ENCODE data around the gene EGLN2. TPM values are rescaled to one million over a fixed set of nuclear protein-coding genes. Genes with fewer than 3 reads are reported as not detected.
"Not testable (repeated sequence)": the region's sequence is repeated elsewhere in the genome, so short reads cannot be mapped to it uniquely, and the experiment has no call there.

The EGLN2 gene
- total RNA-seq, 1 donor from 2014 or later, result 188 TPM

DNA sequence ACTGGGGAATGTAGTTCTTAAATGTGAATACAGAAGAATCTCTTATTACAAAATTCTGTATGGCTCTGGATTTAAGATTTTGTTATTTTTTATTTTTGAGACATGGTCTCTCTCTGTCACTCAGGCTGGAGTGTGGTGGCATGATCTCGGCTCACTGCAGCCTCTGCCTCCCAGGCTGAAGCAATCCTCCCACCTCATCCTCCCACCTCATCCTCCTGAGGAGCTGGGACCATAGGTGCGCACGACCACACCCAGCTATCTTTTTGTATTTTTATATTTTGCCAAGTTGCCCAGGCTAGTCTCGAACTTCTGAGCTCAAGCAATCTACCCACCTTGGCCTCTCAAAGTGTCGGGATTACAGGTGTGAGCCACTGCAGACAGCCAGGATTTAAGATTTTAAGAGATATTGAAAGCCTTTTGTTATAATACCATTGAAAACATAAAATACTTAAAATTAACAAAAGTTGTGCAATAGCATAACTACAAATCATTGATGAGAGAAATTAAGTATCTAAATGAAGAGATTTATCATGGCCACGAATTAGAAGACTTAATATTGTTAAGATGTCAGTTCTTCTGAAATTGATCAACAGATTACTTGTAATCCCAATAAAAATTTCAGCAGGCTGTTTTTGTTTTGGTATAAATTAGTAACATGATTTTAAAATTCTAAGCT is 37.9 kb downstream of the EGLN2 start:
- TF ChIP-seq CTCF (IDR thresholded peaks at IDR 0.05), result no peak
- Histone ChIP-seq H3K36me3 (no peaks in the 10 kb centered on the region), H3K27me3 (ENCODE audit: low read depth) (no peaks in the 10 kb centered on the region), H3K9me3 (no peaks in the 10 kb centered on the region), H3K27ac (no peak overlapping the region), H3K4me1 (no peaks in the 10 kb centered on the region), H3K4me3 (no peak overlapping the region)
- no peak for ATAC-seq
- DNase-seq, result no peak
- intact Hi-C loops (cut with DNase I), result no loop called here

DNA sequence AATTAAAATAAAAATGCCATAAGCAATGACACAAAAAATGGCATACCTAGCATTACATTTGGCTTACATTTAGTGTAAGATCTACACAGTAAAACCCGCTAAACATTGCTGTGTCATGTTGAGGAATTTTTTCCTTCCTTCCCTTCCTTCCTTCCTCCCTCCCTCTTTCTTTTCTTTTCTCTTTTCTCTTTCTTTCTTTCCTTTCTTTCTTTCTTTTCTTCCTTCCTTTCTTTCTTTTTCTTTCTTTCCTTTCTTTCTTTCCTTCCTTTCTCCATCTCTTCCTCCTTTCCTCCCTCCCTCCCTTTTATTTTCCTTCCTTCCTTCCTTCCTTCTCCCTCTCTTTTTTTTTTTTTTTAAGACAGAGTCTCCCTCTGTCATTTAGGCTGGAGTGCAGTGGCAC is 39.5 kb downstream of the EGLN2 start:
- H3K4me1 ChIP-seq; ATAC-seq; H3K4me3 ChIP-seq; H3K36me3 ChIP-seq; H3K27ac ChIP-seq; intact Hi-C loops (cut with DNase I); H3K9me3 ChIP-seq; H3K27me3 ChIP-seq (ENCODE audit: low read depth); DNase-seq: not testable (repeated sequence)

DNA sequence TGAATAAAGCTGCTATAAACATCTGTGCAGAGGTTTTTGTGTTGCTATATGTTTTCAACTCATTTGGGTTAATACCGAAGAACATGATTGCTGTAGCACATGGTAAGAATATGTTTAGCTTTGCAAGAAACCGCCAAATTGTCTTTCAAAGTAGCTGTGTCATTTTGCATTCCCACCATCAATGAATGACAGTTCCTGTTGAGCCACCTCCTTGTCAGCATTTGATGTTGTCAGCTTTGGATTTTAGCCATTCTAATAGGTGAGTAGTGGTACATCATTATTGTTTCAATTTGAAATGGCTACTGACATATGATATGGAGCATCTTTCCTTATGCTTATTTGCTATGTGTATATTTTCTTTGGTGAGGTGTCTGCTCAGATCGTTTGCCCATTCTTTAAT is 43.0 kb downstream of the EGLN2 start:
- DNase-seq; H3K36me3 ChIP-seq; H3K9me3 ChIP-seq; H3K4me3 ChIP-seq; ATAC-seq; H3K4me1 ChIP-seq; H3K27me3 ChIP-seq (ENCODE audit: low read depth); intact Hi-C loops (cut with DNase I); H3K27ac ChIP-seq: not testable (repeated sequence)

DNA sequence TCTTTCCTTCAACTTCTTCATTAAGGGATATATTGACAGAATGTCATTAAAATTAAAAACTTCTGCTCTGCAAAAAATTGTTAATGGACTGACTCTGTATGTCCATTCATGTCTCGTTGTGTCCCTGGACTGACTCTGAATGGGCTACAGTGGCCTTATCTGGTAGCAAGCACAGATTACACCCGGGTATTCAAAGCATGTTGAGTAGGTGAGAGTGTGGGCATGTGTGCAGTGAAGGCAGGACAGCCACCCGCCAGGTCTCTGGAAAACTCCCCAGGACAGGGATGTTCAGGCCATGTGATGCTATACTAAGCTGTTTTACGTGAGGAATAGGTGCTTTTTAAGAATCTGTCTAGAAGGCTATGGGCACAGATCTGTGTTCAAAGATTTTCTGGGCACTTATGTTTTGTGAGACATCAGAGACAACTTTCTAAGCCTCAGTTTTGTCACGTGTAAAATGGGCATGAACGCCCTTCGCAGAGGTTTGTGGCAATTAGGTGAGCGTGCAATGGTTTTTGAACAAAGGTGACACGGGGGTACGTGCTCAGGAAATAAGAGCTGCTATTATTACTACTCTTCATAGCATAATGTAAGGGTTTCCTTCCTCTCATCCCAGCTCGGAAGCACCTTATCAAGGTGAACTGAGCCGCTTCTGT is 44.1 kb downstream of the EGLN2 start:
- H3K9me3 ChIP-seq; H3K27me3 ChIP-seq (ENCODE audit: low read depth); DNase-seq; H3K36me3 ChIP-seq; intact Hi-C loops (cut with DNase I); H3K4me1 ChIP-seq: not testable (repeated sequence)
- peak overlapping the region; percentile 36 for H3K4me3 ChIP-seq
- peak overlapping the region; percentile 18 for H3K27ac ChIP-seq
- ATAC-seq, result peak; percentile 47 to 61

DNA sequence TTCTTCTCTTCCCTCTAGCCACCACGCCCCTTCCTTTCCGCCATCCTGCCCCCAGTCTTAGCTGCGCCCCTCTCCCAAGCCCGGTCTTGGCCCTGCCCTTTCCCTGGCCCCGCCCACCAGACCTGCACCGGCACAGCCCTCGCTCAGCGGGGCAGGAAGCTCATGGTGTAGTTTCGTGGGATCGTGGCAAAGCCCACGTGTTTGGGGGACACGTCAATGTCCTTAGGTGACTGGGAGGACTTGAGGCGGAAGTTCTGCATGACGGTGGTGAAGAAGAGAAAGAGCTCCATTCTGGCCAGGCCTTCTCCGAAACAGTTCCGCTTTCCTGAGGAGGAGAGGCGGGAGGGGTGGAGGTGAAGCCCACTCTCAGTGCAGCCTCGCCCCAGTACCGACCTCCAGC is 44.7 kb downstream of the EGLN2 start:
- ATAC-seq (peak; percentile 86 to 88), DNase-seq (peak; percentile 77)
- H3K27me3 ChIP-seq (ENCODE audit: low read depth); H3K36me3 ChIP-seq; intact Hi-C loops (cut with DNase I); H3K4me1 ChIP-seq; H3K9me3 ChIP-seq: not testable (repeated sequence)
- peak overlapping the region; percentile 36 for H3K4me3 ChIP-seq
- H3K27ac ChIP-seq, result peak overlapping the region; percentile 18

GRCh38 chr19:40846722-40847121 is 47.7 kb downstream of the EGLN2 start:
- H3K4me3 ChIP-seq; H3K9me3 ChIP-seq; intact Hi-C loops (cut with DNase I); H3K27me3 ChIP-seq (ENCODE audit: low read depth); ATAC-seq; DNase-seq; H3K27ac ChIP-seq; H3K4me1 ChIP-seq; H3K36me3 ChIP-seq: not testable (repeated sequence)

GRCh38 chr19:40850277-40850676 is 51.3 kb downstream of the EGLN2 start, which contains the start of gene CYP2A6:
CYP2A6 (minus strand) TSS chr19:40850447; CDS start chr19:40850426, 21 bp downstream.
- H3K27ac ChIP-seq; H3K36me3 ChIP-seq; H3K9me3 ChIP-seq; DNase-seq; ATAC-seq; H3K4me1 ChIP-seq; intact Hi-C loops (cut with DNase I); H3K27me3 ChIP-seq (ENCODE audit: low read depth); H3K4me3 ChIP-seq: not testable (repeated sequence)

DNA sequence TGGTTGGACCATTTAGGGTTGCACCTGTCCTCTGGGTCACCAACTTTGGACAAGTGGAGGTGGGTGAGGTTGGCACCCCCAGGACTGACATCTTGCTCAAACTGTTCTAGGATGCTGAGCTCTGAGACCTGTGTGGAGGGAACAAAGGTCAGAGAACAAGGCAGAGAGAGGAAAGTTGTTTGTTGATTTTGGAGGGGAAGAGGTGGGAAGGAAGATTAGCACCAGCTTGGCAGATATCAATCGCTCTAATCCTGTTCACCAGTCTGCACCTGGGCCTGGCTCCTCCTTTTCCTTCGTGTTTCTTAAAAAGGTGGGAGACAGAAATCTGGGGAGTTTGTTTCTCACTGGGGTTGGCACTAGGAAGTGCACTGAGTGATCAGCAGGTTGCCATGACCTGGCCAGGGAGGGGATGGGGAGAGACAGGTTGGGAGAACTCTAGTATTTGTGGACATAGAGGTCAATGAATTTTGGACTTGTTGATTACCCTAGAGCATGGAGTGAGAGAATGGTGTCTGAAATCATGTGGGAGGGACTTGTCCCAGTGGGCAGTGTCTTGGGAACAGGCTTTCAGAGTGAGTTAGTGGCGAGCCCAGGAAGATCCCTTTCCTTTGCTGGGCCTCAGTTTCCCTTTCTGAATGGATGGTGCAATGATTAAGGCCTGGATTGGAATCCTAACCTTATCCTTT is 53.6 kb downstream of the EGLN2 start:
- ATAC-seq; H3K36me3 ChIP-seq; intact Hi-C loops (cut with DNase I); H3K4me3 ChIP-seq; H3K9me3 ChIP-seq; H3K27ac ChIP-seq; DNase-seq; H3K4me1 ChIP-seq; H3K27me3 ChIP-seq (ENCODE audit: low read depth): not testable (repeated sequence)

Other genes with a start within 250 kb of the EGLN2 start
- gene SHKBP1, start 222.3 kb upstream of the EGLN2 start, total RNA-seq, result 91.2 TPM
- gene LTBP4, start 197.8 kb upstream of the EGLN2 start, total RNA-seq, result 316 TPM
- gene NUMBL, start 108.5 kb upstream of the EGLN2 start, total RNA-seq, result 17.7 TPM
- gene COQ8B, start 82.3 kb upstream of the EGLN2 start, total RNA-seq, result 43.9 TPM
- 34.9 TPM for gene ITPKC, start 82.1 kb upstream of the EGLN2 start, total RNA-seq
- gene ACTMAP, start 48.7 kb upstream of the EGLN2 start, total RNA-seq, result 17.6 TPM
- gene SNRPA, start 48.0 kb upstream of the EGLN2 start, total RNA-seq, result 44.8 TPM
- gene MIA, start 23.7 kb upstream of the EGLN2 start, total RNA-seq, result 1.7 TPM
- 48.5 TPM for gene RAB4B, start 20.9 kb upstream of the EGLN2 start, total RNA-seq
- gene CYP2A6, start 51.3 kb downstream of the EGLN2 start, total RNA-seq, result 2.0 TPM
- gene CYP2A7, start 83.0 kb downstream of the EGLN2 start, total RNA-seq, result 0.68 TPM
- 1.9 TPM for gene CYP2B6, start 192.1 kb downstream of the EGLN2 start, total RNA-seq